Naive thymus-derived CD8-positive, alpha-beta T cell (primary cell): Measurements from ENCODE around the gene PRKCB. TPM values are rescaled to one million over a fixed set of nuclear protein-coding genes. Genes with fewer than 3 reads are reported as not detected.
"Not testable (repeated sequence)": the region's sequence is repeated elsewhere in the genome, so short reads cannot be mapped to it uniquely, and the experiment has no call there.

Experiments
- ATAC-seq, 2 donors: fragments of 150-1000 bp; cut with Tn5 transposase in 1 of 2; sonication (Bioruptor Pico), chemical (Tn5 transposase) in 1 of 2; 1 replicate in 1 of 2; 2 replicates in 1 of 2; pipeline ENCODE4 v1.10.0; 2021; ENCODE audit warnings: mild to moderate bottlenecking in 2 of 2, moderate library complexity in 2 of 2
- POLR2A ChIA-PET: fragments of 350-600 bp; sonication (Branson Sonifier 250); formaldehyde crosslinking; loops from one replicate; lab custom pipeline; 2021; ENCODE audit warnings: antibody characterized with exemption; lab: Charles Lee
- DNase-seq, 10 donors: peaks; one replicate each; pipeline versions ENCODE4 v3.0.0 to v3.0.0-alpha.2; 2020 to 2022
- H3K27ac Mint-ChIP-seq, 10 donors: one replicate each; pipeline ENCODE4 v1.8.0; 2020 to 2022; ENCODE audit warnings: mild to moderate bottlenecking in 10 of 10, mixed read lengths in 10 of 10, moderate library complexity in 4 of 10, inconsistent platforms in 1 of 10
- H3K27me3 Mint-ChIP-seq, 5 donors: one replicate each; pipeline ENCODE4 v1.8.0; 2021 to 2022; ENCODE audit warnings: mixed read lengths in 5 of 5
- H3K36me3 Mint-ChIP-seq, 3 donors: one replicate each; pipeline ENCODE4 v1.8.0; 2020 to 2022; ENCODE audit warnings: mixed read lengths in 3 of 3, mild to moderate bottlenecking in 2 of 3, inconsistent platforms in 1 of 3
- H3K4me1 Mint-ChIP-seq, 4 donors: one replicate each; pipeline ENCODE4 v1.8.0; 2021 to 2022; ENCODE audit warnings: mixed read lengths in 4 of 4
- H3K4me3 Mint-ChIP-seq, 10 donors: one replicate each; pipeline ENCODE4 v1.8.0; 2020 to 2022; ENCODE audit warnings: mild to moderate bottlenecking in 10 of 10, mixed read lengths in 10 of 10, moderate library complexity in 6 of 10, inconsistent platforms in 1 of 10
- H3K9me3 Mint-ChIP-seq, 9 donors: one replicate each; pipeline ENCODE4 v1.8.0; 2020 to 2022; ENCODE audit warnings: mixed read lengths in 9 of 9, mild to moderate bottlenecking in 3 of 9, inconsistent platforms in 1 of 9, moderate library complexity in 1 of 9
- polyA plus RNA-seq, 3 donors: library from polyadenylated mRNA; unstranded; fragments of 300-500 nt; fragmentation: Illumina TruSeq; gene quantifications; one replicate each; pipeline ENCODE4 v1.2.3, GENCODE V29; 2021
- total RNA-seq, 8 experiments: library from RNA in 2 of 8; stranded (reverse) in 2 of 8; gene quantifications; one replicate each; pipeline ENCODE4 v1.2.3 and lab custom pipeline; 2021 to 2026

Gene PRKCB
- total and polyA plus RNA-seq, 5 experiments from 2014 or later, result 57.2 to 142 (median 123) TPM

DNA sequence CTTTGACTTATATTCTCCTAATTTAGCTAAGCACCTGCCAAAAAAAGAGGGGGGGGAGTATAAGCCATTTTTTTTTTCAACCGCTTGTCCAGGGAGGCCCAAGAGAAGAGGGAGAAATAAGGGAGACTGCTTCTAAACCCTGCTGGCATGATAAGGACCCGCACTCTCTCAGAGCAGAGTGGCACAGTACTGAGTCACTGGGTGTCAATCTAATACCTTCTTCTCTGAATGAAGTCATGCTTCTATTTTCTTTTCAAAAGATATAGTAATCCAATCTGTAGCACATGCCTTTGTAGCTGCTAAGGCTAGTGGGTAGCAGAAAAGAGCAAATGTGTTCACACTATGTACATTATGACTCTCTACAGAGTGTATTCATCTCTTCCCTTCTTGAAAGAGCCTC, 385.4 kb downstream of the PRKCB start:
- POLR2A ChIA-PET, result interaction anchor here (0.6 to 0.8 kb wide), 2 partner anchors 8 to 164 kb away, joined by 3 to 5 read pairs; no protein-coding TSS in a partner anchor
- Mint-ChIP-seq H3K4me3 (no peak overlapping the region), H3K27ac (no peak overlapping the region), H3K27me3 (no peaks in the 10 kb centered on the region), H3K36me3 (peaks cover 14 to 43% (median 40%) of the 10 kb centered on the region in 3 donors), H3K9me3 (peaks cover 0 to 52% (median 10%) of the 10 kb centered on the region in 9 donors), H3K4me1 (no peaks in the 10 kb centered on the region)
- ATAC-seq, result no peak
- no peak for DNase-seq

DNA sequence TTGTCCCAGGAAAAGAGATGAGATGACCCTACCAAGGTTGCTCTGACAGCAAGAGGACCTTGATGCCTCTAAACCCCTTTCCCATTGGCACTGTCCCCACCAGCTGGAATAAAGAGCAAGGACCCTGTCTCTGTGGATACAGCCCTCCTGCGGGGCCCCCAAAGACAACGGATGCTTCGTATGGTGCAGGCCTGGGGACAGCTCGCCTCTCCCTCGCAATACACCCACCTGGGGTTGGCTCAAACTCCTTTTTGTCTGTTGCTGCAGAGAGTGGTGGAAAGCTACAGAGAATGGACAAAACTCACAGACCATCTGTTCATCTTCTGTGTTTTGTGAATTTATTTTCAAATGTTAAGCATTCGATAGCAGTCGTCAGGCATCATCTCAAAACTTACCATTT, 392.7 kb downstream of the PRKCB start:
- ATAC-seq (no peak), DNase-seq (no peak)
- H3K4me1 Mint-ChIP-seq, result no peaks in the 10 kb centered on the region
- no peak overlapping the region for H3K27ac Mint-ChIP-seq
- no peak overlapping the region for H3K4me3 Mint-ChIP-seq
- POLR2A ChIA-PET, result interaction anchor here (0.7 kb wide), 1 partner anchor 8 kb away, joined by 5 read pairs; no protein-coding TSS in a partner anchor
- peaks cover 0 to 11% (median 3%) of the 10 kb centered on the region in 5 donors for H3K27me3 Mint-ChIP-seq
- H3K9me3 Mint-ChIP-seq, result peaks cover 0 to 24% (median 5%) of the 10 kb centered on the region in 9 donors
- H3K36me3 Mint-ChIP-seq, result no peaks in the 10 kb centered on the region

DNA sequence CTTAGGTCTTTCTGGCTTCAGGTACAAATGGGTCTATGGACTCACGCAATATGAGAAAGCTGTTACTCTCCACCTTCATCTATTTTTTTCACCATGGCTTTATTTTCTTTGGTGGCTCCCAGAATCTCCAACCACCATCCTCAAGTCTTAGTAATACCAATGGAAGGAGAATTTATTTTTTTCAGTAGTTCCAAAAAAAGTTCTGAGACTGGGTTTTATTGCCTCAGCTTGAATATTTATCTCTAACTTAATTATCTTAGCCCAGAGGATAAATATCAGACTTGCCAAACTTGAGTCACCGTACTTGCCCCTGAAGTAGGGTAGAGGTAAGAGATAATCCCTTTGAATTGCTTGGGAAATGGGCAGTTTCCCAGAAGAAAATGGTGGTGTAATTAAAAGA, 397.2 kb downstream of the PRKCB start:
- Mint-ChIP-seq H3K36me3 (peaks cover 0 to 13% (median 0%) of the 10 kb centered on the region in 3 donors), H3K9me3 (peaks cover under 1 to 24% (median 8%) of the 10 kb centered on the region in 9 donors), H3K4me1 (no peaks in the 10 kb centered on the region), H3K27ac (no peak overlapping the region), H3K4me3 (no peak overlapping the region), H3K27me3 (peaks cover 5 to 24% (median 9%) of the 10 kb centered on the region in 5 donors)
- DNase-seq (no peak), ATAC-seq (no peak)
- POLR2A ChIA-PET, result no interaction called here

DNA sequence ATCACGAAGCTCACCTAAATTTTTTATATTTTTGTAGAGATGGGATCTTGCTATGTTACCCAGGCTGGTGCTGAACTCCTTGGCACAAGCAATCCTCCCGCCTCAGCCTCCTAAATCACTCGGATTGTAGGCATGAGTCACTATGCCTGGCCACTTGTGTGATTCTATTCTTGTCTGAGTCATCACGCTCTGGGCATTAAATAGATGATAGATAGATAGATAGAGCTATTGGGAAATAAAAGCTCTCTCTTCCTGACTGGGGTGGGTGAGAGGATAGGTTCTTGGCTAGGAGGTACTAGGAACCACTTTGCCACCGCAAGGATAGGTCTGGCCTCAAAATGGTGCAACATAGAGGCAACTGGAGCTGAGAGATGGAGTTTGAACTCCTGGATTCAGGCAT, 399.0 kb downstream of the PRKCB start:
- Mint-ChIP-seq H3K36me3 (peaks cover 0 to 25% (median 0%) of the 10 kb centered on the region in 3 donors), H3K9me3 (peaks cover 2 to 40% (median 18%) of the 10 kb centered on the region in 9 donors), H3K4me1 (no peaks in the 10 kb centered on the region), H3K4me3 (no peak overlapping the region), H3K27ac (no peak overlapping the region), H3K27me3 (peaks cover 2 to 26% (median 9%) of the 10 kb centered on the region in 5 donors)
- DNase-seq, result no peak
- POLR2A ChIA-PET, result no interaction called here
- ATAC-seq, result no peak

DNA sequence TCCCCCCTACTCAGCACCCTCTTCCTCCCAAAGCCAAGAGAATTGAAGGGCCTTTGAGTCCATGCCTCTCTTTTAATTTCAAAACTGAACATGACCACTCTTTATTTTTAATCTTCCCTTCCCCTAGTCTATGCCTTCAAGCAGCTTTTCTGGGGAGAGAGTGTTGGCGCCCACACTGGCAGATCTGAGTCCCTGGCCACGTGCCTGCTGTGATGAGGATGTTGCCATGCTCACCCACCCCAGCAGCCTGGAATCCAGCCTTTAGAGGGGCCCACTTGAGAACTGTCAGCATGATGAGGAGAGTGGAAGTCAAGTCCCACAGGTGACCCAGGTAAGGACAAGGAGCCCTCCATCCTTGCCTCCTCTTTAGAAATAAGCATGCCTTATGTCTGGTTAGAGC, 400.0 kb downstream of the PRKCB start:
- Mint-ChIP-seq H3K27ac (no peak overlapping the region), H3K4me1 (no peaks in the 10 kb centered on the region), H3K36me3 (peaks cover 0 to 29% (median 2%) of the 10 kb centered on the region in 3 donors), H3K9me3 (peaks cover 2 to 47% (median 25%) of the 10 kb centered on the region in 9 donors), H3K27me3 (peaks cover 4 to 28% (median 11%) of the 10 kb centered on the region in 5 donors), H3K4me3 (no peak overlapping the region)
- POLR2A ChIA-PET, result no interaction called here
- ATAC-seq, result no peak
- DNase-seq, result no peak

DNA sequence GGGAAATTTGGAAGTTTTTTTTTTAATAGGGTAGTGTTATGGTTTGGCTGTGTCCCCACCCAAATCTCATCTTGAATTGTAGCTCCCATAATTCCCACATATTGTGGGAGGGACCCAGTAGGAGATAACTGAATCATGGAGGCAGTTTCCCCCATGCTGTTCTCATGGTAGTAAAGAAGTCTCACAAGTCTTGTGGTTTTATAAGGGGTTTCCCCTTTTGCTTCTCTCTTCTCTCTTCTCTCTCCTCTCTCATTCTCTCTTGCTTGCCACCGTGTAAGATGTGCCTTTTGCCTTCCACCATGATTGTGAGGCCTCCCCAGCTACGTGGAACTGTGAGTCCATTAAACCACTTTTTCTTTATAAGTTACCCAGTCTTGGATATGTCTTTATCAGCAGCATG, 403.1 kb downstream of the PRKCB start:
- ATAC-seq, H3K27ac Mint-ChIP-seq, H3K4me3 Mint-ChIP-seq, DNase-seq, H3K4me1 Mint-ChIP-seq, POLR2A ChIA-PET: not testable (repeated sequence)
- peaks cover 0 to 30% (median 2%) of the 10 kb centered on the region in 3 donors for H3K36me3 Mint-ChIP-seq
- H3K9me3 Mint-ChIP-seq, result peaks cover 2 to 48% (median 25%) of the 10 kb centered on the region in 9 donors
- H3K27me3 Mint-ChIP-seq, result peaks cover 8 to 29% (median 13%) of the 10 kb centered on the region in 5 donors

DNA sequence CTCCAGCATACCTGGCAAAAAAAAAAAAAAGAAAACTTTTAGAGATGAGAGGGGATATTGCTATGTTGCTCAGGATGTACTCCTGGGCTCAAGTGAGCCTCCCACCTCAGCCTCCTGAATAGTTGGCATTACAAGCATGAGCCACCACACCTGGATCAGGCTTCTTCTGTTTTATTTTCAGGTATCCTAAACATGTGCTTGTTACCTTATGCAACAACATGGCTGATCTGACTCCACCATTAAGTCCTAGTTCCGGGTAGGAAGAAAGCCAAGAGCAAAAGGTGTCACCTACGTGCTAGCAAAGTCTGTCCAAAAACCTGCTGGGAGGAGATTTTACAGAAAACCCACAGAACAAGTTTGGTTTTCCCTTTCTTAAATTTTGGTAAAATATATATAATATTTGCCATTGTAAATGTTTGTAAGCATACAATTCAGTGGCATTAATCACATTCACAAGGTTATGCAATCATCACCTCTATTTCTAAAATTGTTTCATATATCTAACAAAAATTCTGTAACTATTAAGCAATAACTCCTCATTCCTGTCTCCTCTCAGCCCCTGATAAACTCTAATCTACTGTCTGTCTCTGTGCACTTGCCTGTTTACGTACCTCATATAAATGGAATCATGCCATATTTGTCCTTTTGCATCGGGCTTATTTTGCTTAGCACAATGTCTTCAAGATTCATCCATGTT, 411.3 kb downstream of the PRKCB start:
- no peaks in the 10 kb centered on the region for H3K9me3 Mint-ChIP-seq
- H3K4me3 Mint-ChIP-seq, result no peak overlapping the region
- no peak for DNase-seq
- POLR2A ChIA-PET, result no interaction called here
- H3K4me1 Mint-ChIP-seq, result no peaks in the 10 kb centered on the region
- no peaks in the 10 kb centered on the region for H3K36me3 Mint-ChIP-seq
- no peak overlapping the region for H3K27ac Mint-ChIP-seq
- peaks cover 15 to 27% (median 24%) of the 10 kb centered on the region in 5 donors for H3K27me3 Mint-ChIP-seq
- no peak for ATAC-seq

DNA sequence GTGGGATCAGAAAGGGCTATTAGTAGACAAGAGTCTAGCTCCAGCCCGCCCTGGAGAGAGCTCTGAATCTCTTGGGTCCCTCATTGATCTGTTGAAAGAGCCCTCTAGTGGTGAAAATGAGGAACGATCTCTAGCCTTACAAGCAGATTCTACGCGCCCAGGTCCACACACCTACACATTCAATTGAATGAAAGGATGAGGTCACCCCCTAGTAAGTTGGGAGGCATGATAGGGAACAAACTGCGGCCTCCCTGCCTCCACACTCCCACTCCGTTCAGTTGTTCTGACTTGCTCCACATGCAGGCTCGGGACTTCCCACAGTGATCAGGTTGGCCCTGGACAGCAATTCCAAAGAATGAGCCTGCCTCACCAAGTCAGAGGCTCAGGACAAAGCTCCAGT, 417.4 kb downstream of the PRKCB start:
- H3K27me3 Mint-ChIP-seq, result peaks cover 29 to 61% (median 46%) of the 10 kb centered on the region in 5 donors
- POLR2A ChIA-PET, result no interaction called here
- H3K27ac Mint-ChIP-seq, result no peak overlapping the region
- peaks cover 0 to 4% (median 0%) of the 10 kb centered on the region in 3 donors for H3K36me3 Mint-ChIP-seq
- no peak overlapping the region for H3K4me3 Mint-ChIP-seq
- H3K9me3 Mint-ChIP-seq, result peaks cover 0 to 2% (median 0%) of the 10 kb centered on the region in 9 donors
- peak in 8 of 10 donors; percentile 0 to 56 (median 18) for DNase-seq
- ATAC-seq, result peak; percentile 40 to 68
- H3K4me1 Mint-ChIP-seq, result peaks cover 0 to 8% (median 6%) of the 10 kb centered on the region in 4 donors

DNA sequence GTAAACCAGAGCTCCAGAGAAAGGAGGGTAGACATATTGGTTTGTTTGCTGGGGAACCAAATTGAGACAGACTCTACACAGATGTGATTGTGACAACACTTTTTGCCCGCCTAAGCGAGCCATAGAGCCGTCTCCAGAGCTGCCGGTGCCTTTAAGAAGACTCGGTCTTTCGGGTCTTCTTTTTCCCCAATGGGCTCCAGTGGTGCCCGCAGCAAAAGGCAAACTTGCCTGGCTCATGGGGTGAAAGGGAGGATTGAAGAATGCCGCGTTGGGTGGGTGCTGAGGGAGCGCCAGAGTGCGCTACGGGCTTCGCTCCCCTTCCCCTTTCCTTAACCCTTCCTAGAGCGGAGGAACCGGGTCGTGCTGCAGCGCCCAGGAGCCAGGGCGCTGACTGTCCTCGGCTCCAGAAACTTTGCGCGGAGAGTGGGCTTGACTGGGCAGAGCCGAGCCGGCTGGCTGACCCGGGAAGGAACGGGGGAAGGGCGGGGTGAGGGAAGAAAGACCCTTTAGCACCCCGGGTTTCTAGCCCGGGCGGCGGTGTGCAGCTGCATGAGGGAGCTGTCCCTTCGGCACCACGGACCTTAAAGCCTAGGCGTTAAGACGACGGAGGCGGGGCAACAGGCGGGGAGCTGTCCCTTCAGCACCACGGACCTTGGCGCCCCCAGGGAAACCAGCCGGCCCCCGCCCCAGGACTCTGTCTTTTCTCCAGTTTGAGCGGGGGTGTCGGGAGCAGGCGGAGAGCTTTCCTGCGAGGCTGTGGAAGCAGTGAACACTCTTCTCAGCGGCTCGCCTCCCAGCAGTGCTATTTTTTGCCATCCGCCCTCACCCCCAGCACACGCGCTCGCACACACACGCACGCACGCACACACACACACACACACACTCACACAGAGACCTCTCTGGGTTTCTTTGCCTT, 419.9 kb downstream of the PRKCB start, which contains the start of gene CACNG3:
Gene CACNG3 (plus strand): TSS at position 880 of the 916 bp plus-strand sequence. CDS start 420 bp downstream, outside the sequence.
- POLR2A ChIA-PET, result no interaction called here
- no peak within 1 kb of the TSS for H3K4me3 Mint-ChIP-seq
- peaks cover 39 to 84% (median 61%) of the 10 kb centered on the region in 5 donors for H3K27me3 Mint-ChIP-seq
- DNase-seq (peak; percentile 5 to 70 (median 38)), ATAC-seq (peak; percentile 56 to 58)
- H3K4me1 Mint-ChIP-seq, result peaks cover 0 to 8% (median 6%) of the 10 kb centered on the region in 4 donors
- peaks cover 0 to 7% (median 0%) of the 10 kb centered on the region in 3 donors for H3K36me3 Mint-ChIP-seq
- H3K27ac Mint-ChIP-seq, result peak within 1 kb of the TSS in 1 of 10 donors; percentile 65
- peaks cover 0 to 2% (median 0%) of the 10 kb centered on the region in 9 donors for H3K9me3 Mint-ChIP-seq

DNA sequence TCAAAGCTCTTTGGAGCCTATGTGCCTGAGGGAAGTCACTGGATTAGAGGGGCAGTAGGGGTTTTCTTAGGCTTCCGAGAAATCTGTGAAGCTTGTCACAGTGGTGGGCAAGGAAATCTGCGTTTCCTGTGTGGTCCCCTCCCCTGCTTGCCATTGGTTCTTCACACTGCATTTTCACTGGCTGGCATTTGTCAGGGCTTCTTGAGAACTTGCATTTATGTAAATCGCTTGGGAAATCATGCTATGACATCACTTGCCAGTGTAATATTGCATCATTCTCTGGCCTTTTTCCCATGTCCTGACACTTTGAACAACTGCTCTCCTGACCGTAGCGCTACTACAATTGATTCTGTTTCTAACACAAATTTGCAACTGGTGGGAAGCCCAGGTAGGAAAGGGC, 422.2 kb downstream of the PRKCB start:
- Mint-ChIP-seq H3K4me1 (peaks cover 0 to 8% (median 6%) of the 10 kb centered on the region in 4 donors), H3K9me3 (peaks cover 0 to 4% (median 0%) of the 10 kb centered on the region in 9 donors), H3K4me3 (no peak overlapping the region), H3K27me3 (peaks cover 45 to 92% (median 71%) of the 10 kb centered on the region in 5 donors), H3K36me3 (peaks cover 0 to 12% (median 4%) of the 10 kb centered on the region in 3 donors), H3K27ac (no peak overlapping the region)
- ATAC-seq (no peak), DNase-seq (no peak)
- POLR2A ChIA-PET, result no interaction called here

DNA sequence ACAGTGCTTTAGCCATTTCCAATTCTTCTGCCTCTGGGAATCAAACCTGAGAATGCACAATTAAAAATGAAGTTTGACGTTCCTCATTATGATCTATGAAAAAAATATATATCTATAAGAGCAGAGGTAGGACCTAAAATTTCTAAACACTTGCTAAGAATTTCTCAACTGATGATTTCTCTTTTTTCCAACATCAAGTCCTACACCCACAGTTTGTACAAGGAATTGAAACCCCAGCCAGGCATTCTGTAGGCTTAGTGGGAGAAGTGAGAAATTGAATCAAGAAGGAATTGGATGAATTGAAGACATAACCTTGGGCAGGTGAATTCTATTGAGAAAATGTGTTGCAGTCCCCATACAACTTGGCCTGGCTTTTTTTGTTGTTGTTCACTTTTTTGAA, 423.0 kb downstream of the PRKCB start:
- DNase-seq (no peak), ATAC-seq (no peak)
- no peak overlapping the region for H3K27ac Mint-ChIP-seq
- H3K4me1 Mint-ChIP-seq, result peaks cover 0 to 8% (median 1%) of the 10 kb centered on the region in 4 donors
- peaks cover 0 to 12% (median 4%) of the 10 kb centered on the region in 3 donors for H3K36me3 Mint-ChIP-seq
- no peak overlapping the region for H3K4me3 Mint-ChIP-seq
- H3K27me3 Mint-ChIP-seq, result peaks cover 41 to 89% (median 66%) of the 10 kb centered on the region in 5 donors
- POLR2A ChIA-PET, result no interaction called here
- peaks cover 0 to 4% (median 0%) of the 10 kb centered on the region in 9 donors for H3K9me3 Mint-ChIP-seq

DNA sequence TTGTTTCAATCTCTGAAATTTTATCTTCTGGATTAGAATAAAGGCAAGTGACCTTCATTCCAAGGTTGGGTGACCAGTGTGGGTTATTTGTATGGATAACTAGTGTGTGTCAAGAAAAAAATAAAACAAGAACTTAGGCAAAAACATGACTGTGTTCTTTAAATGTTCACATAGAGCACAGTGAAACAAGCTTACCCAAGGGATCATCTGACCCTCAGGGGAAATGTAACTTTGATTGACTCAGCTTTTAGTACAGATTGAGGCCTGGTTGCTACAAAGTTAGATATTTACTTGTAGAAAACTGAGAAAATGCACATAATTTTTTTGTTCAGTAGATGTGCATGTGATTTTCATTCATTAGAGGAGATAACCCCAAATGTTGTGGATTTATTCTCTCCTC, 427.0 kb downstream of the PRKCB start:
- Mint-ChIP-seq H3K27ac (no peak overlapping the region), H3K9me3 (peaks cover 0 to 10% (median 5%) of the 10 kb centered on the region in 9 donors), H3K27me3 (peaks cover 28 to 75% (median 42%) of the 10 kb centered on the region in 5 donors), H3K4me3 (no peak overlapping the region), H3K36me3 (peaks cover 0 to 22% (median 9%) of the 10 kb centered on the region in 3 donors), H3K4me1 (no peaks in the 10 kb centered on the region)
- no peak for DNase-seq
- POLR2A ChIA-PET, result no interaction called here
- no peak for ATAC-seq
